ENCODE measurements around the gene ZNF280D.

Gene ZNF280D

GRCh38 chr15:56598991-56599390 is 134.3 kb downstream of the ZNF280D start:
- Histone ChIP-seq H4K8ac (ENCODE audit: low read depth, low read length) (no peak overlapping the region), H2BK15ac (ENCODE audit: low read length) (no peak overlapping the region), H3K27ac (replicated peaks; ENCODE audit: low read length) (no peak overlapping the region), H2BK12ac (ENCODE audit: low read length) (no peak overlapping the region), H3K9ac (ENCODE audit: low read depth, low read length, poor library complexity) (no peak overlapping the region), H2AFZ (ENCODE audit: low read length) (no peak overlapping the region), H3K4ac (ENCODE audit: low read length) (no peak overlapping the region), H4K91ac (ENCODE audit: low read depth, low read length, poor library complexity) (no peak overlapping the region), H3K4me3 (ENCODE audit: low read length in 2 of 2) (no peak overlapping the region), H3K4me2 (ENCODE audit: insufficient read depth, low read length, poor library complexity, severe bottlenecking) (no peak overlapping the region), H3K9me3 (replicated peaks in 1 of 2; ENCODE audit: control insufficient read depth in 2 of 2, insufficient read depth in 1 of 2, low read depth in 1 of 2, low read length in 2 of 2) (peaks cover 0 to 5% of the 10 kb centered on the region in 2 donors), H3K79me1 (ENCODE audit: low read depth, low read length) (no peaks in the 10 kb centered on the region), H3K18ac (ENCODE audit: low read length) (no peak overlapping the region), H3K4me1 (ENCODE audit: control insufficient read depth in 2 of 2, insufficient read depth in 1 of 2, low read depth in 1 of 2, low read length in 2 of 2) (no peaks in the 10 kb centered on the region), H3K36me3 (replicated peaks in 1 of 2; ENCODE audit: control insufficient read depth in 2 of 2, insufficient read depth in 2 of 2, low read length in 2 of 2) (no peaks in the 10 kb centered on the region), H2BK5ac (ENCODE audit: low read length) (no peak overlapping the region), H3K14ac (ENCODE audit: low read length) (no peak overlapping the region), H2AK5ac (ENCODE audit: low read depth, low read length) (no peak overlapping the region), H2BK120ac (ENCODE audit: low read depth, low read length) (no peak overlapping the region), H3K27me3 (ENCODE audit: control insufficient read depth in 3 of 3, insufficient read depth in 3 of 3, low read depth in 1 of 3, low read length in 3 of 3) (no peaks in the 10 kb centered on the region), H3K23ac (ENCODE audit: low read depth, low read length, poor library complexity) (no peak overlapping the region)
- DNase-seq (ENCODE audit: low spot score), result no peak
- WGBS, 2 donors (ENCODE audit: extremely low coverage in 2 of 2, insufficient read length in 2 of 2, insufficient replicate concordance in 1 of 2), result no CpG with 5 or more reads among the region's 5 CpGs

- no peak for DNase-seq (ENCODE audit: low spot score)
- no peak overlapping the region for H2BK12ac ChIP-seq (ENCODE audit: low read length)
Observed at GRCh38 chr15:56587686-56588085, 145.6 kb downstream of the ZNF280D start.

GRCh38 chr15:56586206-56586605 is 147.1 kb downstream of the ZNF280D start:
- H3K79me1 ChIP-seq (ENCODE audit: low read depth, low read length), result no peaks in the 10 kb centered on the region
- H3K4me3 ChIP-seq (ENCODE audit: low read length in 2 of 2), result no peak overlapping the region
- no peak overlapping the region for H2BK120ac ChIP-seq (ENCODE audit: low read depth, low read length)
- H2BK5ac ChIP-seq (ENCODE audit: low read length), result no peak overlapping the region
- no peak overlapping the region for H3K27ac ChIP-seq (replicated peaks; ENCODE audit: low read length)
- H3K9me3 ChIP-seq (replicated peaks in 1 of 2; ENCODE audit: control insufficient read depth in 2 of 2, insufficient read depth in 1 of 2, low read depth in 1 of 2, low read length in 2 of 2), result peaks cover 4 to 5% of the 10 kb centered on the region in 2 donors
- DNase-seq (ENCODE audit: low spot score), result no peak
- H2BK15ac ChIP-seq (ENCODE audit: low read length), result no peak overlapping the region
- no peak overlapping the region for H2AK5ac ChIP-seq (ENCODE audit: low read depth, low read length)
- no peak overlapping the region for H3K9ac ChIP-seq (ENCODE audit: low read depth, low read length, poor library complexity)
- no peaks in the 10 kb centered on the region for H3K27me3 ChIP-seq (ENCODE audit: control insufficient read depth in 3 of 3, insufficient read depth in 3 of 3, low read depth in 1 of 3, low read length in 3 of 3)
- H2BK12ac ChIP-seq (ENCODE audit: low read length), result no peak overlapping the region
- H3K23ac ChIP-seq (ENCODE audit: low read depth, low read length, poor library complexity), result no peak overlapping the region
- no peaks in the 10 kb centered on the region for H3K36me3 ChIP-seq (replicated peaks in 1 of 2; ENCODE audit: control insufficient read depth in 2 of 2, insufficient read depth in 2 of 2, low read length in 2 of 2)
- no peak overlapping the region for H4K91ac ChIP-seq (ENCODE audit: low read depth, low read length, poor library complexity)
- H3K4ac ChIP-seq (ENCODE audit: low read length), result no peak overlapping the region
- no peak overlapping the region for H3K14ac ChIP-seq (ENCODE audit: low read length)
- H2AFZ ChIP-seq (ENCODE audit: low read length), result no peak overlapping the region
- no peak overlapping the region for H4K8ac ChIP-seq (ENCODE audit: low read depth, low read length)
- H3K18ac ChIP-seq (ENCODE audit: low read length), result no peak overlapping the region
- no peak overlapping the region for H3K4me2 ChIP-seq (ENCODE audit: insufficient read depth, low read length, poor library complexity, severe bottlenecking)
- H3K4me1 ChIP-seq (ENCODE audit: control insufficient read depth in 2 of 2, insufficient read depth in 1 of 2, low read depth in 1 of 2, low read length in 2 of 2), result no peaks in the 10 kb centered on the region

More at GRCh38 chr15:56587686-56588085, 145.6 kb downstream of the ZNF280D start:
- H2BK15ac ChIP-seq (ENCODE audit: low read length), result no peak overlapping the region
- no peak overlapping the region for H4K8ac ChIP-seq (ENCODE audit: low read depth, low read length)
- no peak overlapping the region for H2BK120ac ChIP-seq (ENCODE audit: low read depth, low read length)
- H3K23ac ChIP-seq (ENCODE audit: low read depth, low read length, poor library complexity), result no peak overlapping the region
- H3K9me3 ChIP-seq (replicated peaks in 1 of 2; ENCODE audit: control insufficient read depth in 2 of 2, insufficient read depth in 1 of 2, low read depth in 1 of 2, low read length in 2 of 2), result peaks cover 4 to 5% of the 10 kb centered on the region in 2 donors
- H4K91ac ChIP-seq (ENCODE audit: low read depth, low read length, poor library complexity), result no peak overlapping the region
- no peaks in the 10 kb centered on the region for H3K4me1 ChIP-seq (ENCODE audit: control insufficient read depth in 2 of 2, insufficient read depth in 1 of 2, low read depth in 1 of 2, low read length in 2 of 2)
- H3K4me3 ChIP-seq (ENCODE audit: low read length in 2 of 2), result no peak overlapping the region
- no peak overlapping the region for H3K27ac ChIP-seq (replicated peaks; ENCODE audit: low read length)
- no peak overlapping the region for H3K18ac ChIP-seq (ENCODE audit: low read length)
- no peak overlapping the region for H2AFZ ChIP-seq (ENCODE audit: low read length)
- no peak overlapping the region for H2BK5ac ChIP-seq (ENCODE audit: low read length)
- H2AK5ac ChIP-seq (ENCODE audit: low read depth, low read length), result no peak overlapping the region
- H3K4ac ChIP-seq (ENCODE audit: low read length), result no peak overlapping the region
- no peak overlapping the region for H3K4me2 ChIP-seq (ENCODE audit: insufficient read depth, low read length, poor library complexity, severe bottlenecking)
- no peaks in the 10 kb centered on the region for H3K79me1 ChIP-seq (ENCODE audit: low read depth, low read length)
- H3K14ac ChIP-seq (ENCODE audit: low read length), result no peak overlapping the region
- no CpG with 5 or more reads among the region's 2 CpGs for WGBS, 2 donors (ENCODE audit: extremely low coverage in 2 of 2, insufficient read length in 2 of 2, insufficient replicate concordance in 1 of 2)
- H3K27me3 ChIP-seq (ENCODE audit: control insufficient read depth in 3 of 3, insufficient read depth in 3 of 3, low read depth in 1 of 3, low read length in 3 of 3), result no peaks in the 10 kb centered on the region
- no peak overlapping the region for H3K9ac ChIP-seq (ENCODE audit: low read depth, low read length, poor library complexity)
- H3K36me3 ChIP-seq (replicated peaks in 1 of 2; ENCODE audit: control insufficient read depth in 2 of 2, insufficient read depth in 2 of 2, low read length in 2 of 2), result no peaks in the 10 kb centered on the region

- no peak overlapping the region for H3K18ac ChIP-seq (ENCODE audit: low read length)
- H2BK15ac ChIP-seq (ENCODE audit: low read length), result no peak overlapping the region
- H3K79me1 ChIP-seq (ENCODE audit: low read depth, low read length), result no peaks in the 10 kb centered on the region
- H3K14ac ChIP-seq (ENCODE audit: low read length), result no peak overlapping the region
- H3K4me3 ChIP-seq (ENCODE audit: low read length in 2 of 2), result no peak overlapping the region
- no peak overlapping the region for H3K4ac ChIP-seq (ENCODE audit: low read length)
- H4K91ac ChIP-seq (ENCODE audit: low read depth, low read length, poor library complexity), result no peak overlapping the region
- H3K9me3 ChIP-seq (replicated peaks in 1 of 2; ENCODE audit: control insufficient read depth in 2 of 2, insufficient read depth in 1 of 2, low read depth in 1 of 2, low read length in 2 of 2), result peaks cover 4 to 5% of the 10 kb centered on the region in 2 donors
- H3K4me1 ChIP-seq (ENCODE audit: control insufficient read depth in 2 of 2, insufficient read depth in 1 of 2, low read depth in 1 of 2, low read length in 2 of 2), result no peaks in the 10 kb centered on the region
- H2BK12ac ChIP-seq (ENCODE audit: low read length), result no peak overlapping the region
- no peak overlapping the region for H2BK5ac ChIP-seq (ENCODE audit: low read length)
- no peak overlapping the region for H3K23ac ChIP-seq (ENCODE audit: low read depth, low read length, poor library complexity)
- H3K27me3 ChIP-seq (ENCODE audit: control insufficient read depth in 3 of 3, insufficient read depth in 3 of 3, low read depth in 1 of 3, low read length in 3 of 3), result no peaks in the 10 kb centered on the region
- H2AFZ ChIP-seq (ENCODE audit: low read length), result no peak overlapping the region
- H3K36me3 ChIP-seq (replicated peaks in 1 of 2; ENCODE audit: control insufficient read depth in 2 of 2, insufficient read depth in 2 of 2, low read length in 2 of 2), result no peaks in the 10 kb centered on the region
- H4K8ac ChIP-seq (ENCODE audit: low read depth, low read length), result no peak overlapping the region
- H2BK120ac ChIP-seq (ENCODE audit: low read depth, low read length), result no peak overlapping the region
- no peak overlapping the region for H2AK5ac ChIP-seq (ENCODE audit: low read depth, low read length)
- no peak for DNase-seq (ENCODE audit: low spot score)
- H3K9ac ChIP-seq (ENCODE audit: low read depth, low read length, poor library complexity), result no peak overlapping the region
- WGBS, 2 donors (ENCODE audit: extremely low coverage in 2 of 2, insufficient read length in 2 of 2, insufficient replicate concordance in 1 of 2), result no CpG with 5 or more reads among the region's 2 CpGs
- H3K4me2 ChIP-seq (ENCODE audit: insufficient read depth, low read length, poor library complexity, severe bottlenecking), result no peak overlapping the region
- H3K27ac ChIP-seq (replicated peaks; ENCODE audit: low read length), result no peak overlapping the region
Observed at GRCh38 chr15:56582785-56583184, 150.5 kb downstream of the ZNF280D start.
